Measurements from ENCODE around the gene DNAJC17.

The DNAJC17 gene, protein sequence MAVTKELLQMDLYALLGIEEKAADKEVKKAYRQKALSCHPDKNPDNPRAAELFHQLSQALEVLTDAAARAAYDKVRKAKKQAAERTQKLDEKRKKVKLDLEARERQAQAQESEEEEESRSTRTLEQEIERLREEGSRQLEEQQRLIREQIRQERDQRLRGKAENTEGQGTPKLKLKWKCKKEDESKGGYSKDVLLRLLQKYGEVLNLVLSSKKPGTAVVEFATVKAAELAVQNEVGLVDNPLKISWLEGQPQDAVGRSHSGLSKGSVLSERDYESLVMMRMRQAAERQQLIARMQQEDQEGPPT

GRCh38 chr15:40807028-40807887 is at the start of gene DNAJC17, which contains the start of gene ZFYVE19:
DNAJC17 (minus strand) TSS chr15:40807473; CDS start chr15:40807446, 27 bp downstream.
ZFYVE19 (plus strand) TSS chr15:40807089; CDS start chr15:40807590, 501 bp downstream.
- DNase-seq = peak; percentile 98

DNA sequence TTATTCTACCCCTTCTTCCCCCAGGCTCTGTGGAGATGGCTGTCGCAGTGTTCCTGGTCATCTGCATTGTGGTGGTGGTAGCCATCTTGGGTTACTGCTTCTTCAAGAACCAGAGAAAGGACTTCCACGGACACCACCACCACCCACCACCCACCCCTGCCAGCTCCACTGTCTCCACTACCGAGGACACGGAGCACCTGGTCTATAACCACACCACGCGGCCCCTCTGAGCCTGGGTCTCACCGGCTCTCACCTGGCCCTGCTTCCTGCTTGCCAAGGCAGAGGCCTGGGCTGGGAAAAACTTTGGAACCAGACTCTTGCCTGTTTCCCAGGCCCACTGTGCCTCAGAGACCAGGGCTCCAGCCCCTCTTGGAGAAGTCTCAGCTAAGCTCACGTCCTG is 49.5 kb upstream of the DNAJC17 start:
- DNase-seq = no peak

DNA sequence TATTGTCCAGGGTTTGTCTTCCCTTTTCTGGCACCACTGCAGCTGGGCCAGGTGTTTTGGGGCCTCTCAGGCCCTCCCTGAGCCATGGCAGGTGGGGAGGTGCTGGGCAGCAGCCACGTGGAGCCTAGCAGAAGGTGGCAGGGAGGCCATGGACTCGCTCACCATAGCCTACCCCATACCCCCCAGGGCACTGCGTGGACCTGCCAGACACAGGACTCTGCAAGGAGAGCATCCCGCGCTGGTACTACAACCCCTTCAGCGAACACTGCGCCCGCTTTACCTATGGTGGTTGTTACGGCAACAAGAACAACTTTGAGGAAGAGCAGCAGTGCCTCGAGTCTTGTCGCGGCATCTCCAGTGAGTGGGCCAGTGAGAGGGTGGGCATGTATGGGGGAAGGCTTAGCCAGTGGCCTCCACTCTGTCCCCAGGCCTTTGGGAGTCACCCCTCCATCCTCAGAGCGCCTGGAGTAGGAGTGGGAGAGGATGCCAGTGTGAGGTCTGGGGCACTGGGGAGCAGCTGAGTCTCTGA is 48.5 kb upstream of the DNAJC17 start:
- DNase-seq = no peak

DNA sequence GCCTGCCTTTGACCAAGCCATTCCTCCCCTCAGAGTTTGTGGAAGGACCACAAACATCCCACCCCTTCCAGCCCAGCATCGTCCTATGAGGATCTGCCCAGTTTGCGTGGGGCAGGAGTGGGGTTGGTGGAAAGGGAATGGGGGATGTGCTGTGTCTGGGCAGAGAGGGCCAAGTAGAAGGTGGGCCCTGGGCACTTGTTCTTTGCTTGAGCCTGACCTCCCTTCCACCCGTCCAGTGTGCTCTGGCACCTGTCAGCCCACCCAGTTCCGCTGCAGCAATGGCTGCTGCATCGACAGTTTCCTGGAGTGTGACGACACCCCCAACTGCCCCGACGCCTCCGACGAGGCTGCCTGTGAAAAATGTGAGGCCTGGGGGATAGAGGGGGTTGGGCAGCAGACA is 46.9 kb upstream of the DNAJC17 start:
- DNase-seq = no peak

DNA sequence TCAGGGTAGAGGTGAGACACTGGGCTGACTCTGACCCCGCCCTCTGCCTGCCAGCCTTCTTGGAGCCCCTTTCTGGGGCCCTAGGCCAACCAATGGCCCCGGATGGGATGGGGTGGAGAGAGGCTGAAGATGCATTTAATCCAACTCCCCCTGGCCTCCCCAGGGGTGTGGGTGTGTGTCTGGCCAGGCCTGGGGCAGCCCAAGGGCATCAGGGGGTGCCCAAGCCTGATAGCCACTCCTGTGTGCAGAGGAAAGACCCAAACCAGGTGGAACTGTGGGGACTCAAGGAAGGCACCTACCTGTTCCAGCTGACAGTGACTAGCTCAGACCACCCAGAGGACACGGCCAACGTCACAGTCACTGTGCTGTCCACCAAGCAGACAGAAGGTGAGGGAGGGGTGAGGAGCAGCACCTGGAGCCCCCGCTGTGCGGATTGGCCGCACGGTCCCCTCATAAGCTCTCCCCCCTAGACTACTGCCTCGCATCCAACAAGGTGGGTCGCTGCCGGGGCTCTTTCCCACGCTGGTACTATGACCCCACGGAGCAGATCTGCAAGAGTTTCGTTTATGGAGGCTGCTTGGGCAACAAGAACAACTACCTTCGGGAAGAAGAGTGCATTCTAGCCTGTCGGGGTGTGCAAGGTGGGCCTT is 46.1 kb upstream of the DNAJC17 start:
- no peak for DNase-seq

GRCh38 chr15:40852529-40852928 is 45.3 kb upstream of the DNAJC17 start:
- no peak for DNase-seq

DNA sequence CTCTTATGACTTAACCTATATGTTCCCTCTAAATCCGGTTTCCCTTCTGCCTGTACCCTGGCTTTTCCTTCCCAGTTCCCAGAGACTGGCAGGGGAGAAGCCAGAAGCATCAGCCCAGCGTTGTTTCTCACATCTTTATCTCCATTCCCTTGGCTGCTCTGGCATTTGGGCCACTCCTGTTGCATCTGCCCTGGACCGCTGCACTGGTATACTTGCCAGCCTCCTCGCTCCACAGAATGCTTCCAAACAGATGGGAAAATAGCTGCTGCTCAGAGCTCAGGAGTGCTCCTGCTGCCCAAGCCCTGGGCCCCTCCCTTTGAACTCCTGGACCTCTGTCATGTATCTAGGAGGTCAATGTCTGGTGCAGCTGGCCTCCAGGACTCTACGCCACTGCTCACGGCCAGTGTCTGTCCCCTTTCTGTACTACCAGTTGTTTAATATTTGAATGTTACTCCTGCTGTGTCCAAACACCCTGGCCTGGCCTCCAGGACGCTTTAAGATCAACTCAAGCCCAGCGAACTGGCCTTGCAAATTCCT is 43.4 kb upstream of the DNAJC17 start:
- DNase-seq = no peak

GRCh38 chr15:40847223-40847961 is 40.1 kb upstream of the DNAJC17 start:
- DNase-seq = no peak

GRCh38 chr15:40846841-40847222 is 39.6 kb upstream of the DNAJC17 start:
- DNase-seq = no peak

- no peak for DNase-seq
Measured at GRCh38 chr15:40845511-40846284, 38.4 kb upstream of the DNAJC17 start.

- no peak for DNase-seq
Measured at GRCh38 chr15:40845036-40845435, 37.8 kb upstream of the DNAJC17 start.

GRCh38 chr15:40844696-40845030 is 37.4 kb upstream of the DNAJC17 start:
- peak; percentile 32 for DNase-seq

DNA sequence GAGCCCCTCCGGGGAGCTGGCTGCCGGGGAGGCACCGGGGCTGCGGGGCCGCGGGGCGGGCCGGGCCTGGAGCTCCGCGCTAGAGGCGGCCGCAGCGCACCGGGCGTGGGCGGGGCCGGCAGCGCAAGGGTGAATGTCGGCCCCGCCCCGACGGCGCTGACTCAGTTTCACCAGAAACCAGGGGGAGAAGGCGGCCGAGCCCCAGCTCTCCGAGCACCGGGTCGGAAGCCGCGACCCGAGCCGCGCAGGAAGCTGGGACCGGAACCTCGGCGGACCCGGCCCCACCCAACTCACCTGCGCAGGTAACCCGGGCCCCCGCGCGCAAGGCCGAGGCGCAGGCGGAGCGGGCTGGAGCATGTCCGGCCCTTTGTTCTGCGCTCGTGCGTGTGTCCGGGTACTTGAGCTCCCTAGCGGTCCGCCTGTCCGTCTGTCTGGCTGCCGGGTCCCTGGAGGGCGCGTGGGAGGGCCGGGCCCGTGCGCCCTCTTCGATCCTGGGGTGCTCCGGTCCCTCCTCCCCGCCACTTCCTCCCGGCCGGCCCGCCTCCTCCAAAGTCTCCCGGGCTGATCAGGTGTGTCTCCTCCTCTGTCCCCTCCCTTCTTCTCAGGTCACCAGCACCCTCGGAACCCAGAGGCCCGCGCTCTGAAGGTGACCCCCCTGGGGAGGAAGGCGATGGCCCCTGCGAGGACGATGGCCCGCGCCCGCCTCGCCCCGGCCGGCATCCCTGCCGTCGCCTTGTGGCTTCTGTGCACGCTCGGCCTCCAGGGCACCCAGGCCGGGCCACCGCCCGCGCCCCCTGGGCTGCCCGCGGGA is 36.8 kb upstream of the DNAJC17 start, which contains the start of gene SPINT1:
TSS of gene SPINT1 (plus strand) at position 164 of the 811 bp plus-strand sequence. CDS start at position 671, 507 bp downstream.
- peak; percentile 48 for DNase-seq

DNA sequence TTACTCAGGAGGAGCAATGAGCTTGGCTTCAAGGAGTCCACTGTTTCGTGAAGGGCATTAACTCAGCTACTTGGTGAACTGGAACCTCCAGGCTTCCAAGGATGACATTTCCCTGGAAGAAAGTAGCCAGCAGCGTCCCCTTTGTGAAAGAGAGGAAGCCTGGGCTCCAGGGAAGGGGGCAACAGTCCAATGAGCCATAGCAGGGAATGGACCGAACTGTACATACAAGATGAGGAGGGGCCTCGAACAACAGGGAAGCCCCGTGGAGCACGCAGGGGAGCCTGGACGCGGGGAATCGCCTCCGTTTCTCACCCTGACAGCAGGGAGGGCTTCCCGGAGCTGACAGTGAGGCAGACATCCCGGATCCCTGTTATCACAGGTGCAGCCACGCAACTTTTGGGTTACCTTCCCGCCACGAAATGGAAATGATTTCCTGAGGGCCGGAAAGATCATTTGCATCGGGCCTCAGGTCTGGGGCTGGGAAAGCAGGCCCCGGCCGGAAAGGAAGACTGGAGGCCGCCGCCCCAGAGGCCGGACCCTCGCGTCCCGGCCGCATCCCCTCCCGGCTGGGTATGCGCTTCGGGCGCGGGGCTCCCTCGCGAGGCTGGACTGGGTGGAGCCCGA is 36.1 kb upstream of the DNAJC17 start:
- no peak for DNase-seq

DNA sequence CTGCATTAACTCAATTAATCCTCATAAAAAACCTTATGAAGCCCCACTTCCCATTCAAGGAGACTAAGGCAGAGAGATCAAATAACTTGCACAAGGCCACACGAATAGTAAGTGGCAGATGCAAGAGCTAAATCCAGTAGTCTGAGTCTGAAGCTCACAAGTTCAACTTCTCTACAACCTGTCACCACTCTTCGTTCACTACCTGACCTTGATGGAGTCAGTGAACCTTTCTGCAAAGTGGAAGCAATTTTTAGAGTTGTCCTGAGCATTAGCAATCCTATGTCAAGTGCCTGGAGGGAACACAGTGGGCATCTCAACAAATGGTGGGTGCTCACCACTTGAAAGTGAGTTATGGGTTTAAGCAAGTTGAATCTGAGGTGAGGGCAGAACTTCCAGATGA is 34.5 kb upstream of the DNAJC17 start:
- no peak for DNase-seq

GRCh38 chr15:40838756-40839155 is 31.5 kb upstream of the DNAJC17 start:
- no peak for DNase-seq

- DNase-seq = no peak
Measured at GRCh38 chr15:40836020-40836419, 28.7 kb upstream of the DNAJC17 start.

- no peak for DNase-seq
Measured at GRCh38 chr15:40832903-40833302, 25.6 kb upstream of the DNAJC17 start.

GRCh38 chr15:40831861-40832260 is 24.6 kb upstream of the DNAJC17 start:
- no peak for DNase-seq

- DNase-seq = no peak
Measured at GRCh38 chr15:40830884-40831283, 23.6 kb upstream of the DNAJC17 start.

Measured in activated CD4-positive, alpha-beta T cell treated with anti-CD3 and anti-CD28 coated beads, Interleukin-10, Interleukin-2, amounts not matched to agents 100 ng/mL and 50 ng/mL, durations not matched to agents 16 hours and 8 hours (primary cell).